Measurements from ENCODE around the gene SLK.

The SLK gene

DNA sequence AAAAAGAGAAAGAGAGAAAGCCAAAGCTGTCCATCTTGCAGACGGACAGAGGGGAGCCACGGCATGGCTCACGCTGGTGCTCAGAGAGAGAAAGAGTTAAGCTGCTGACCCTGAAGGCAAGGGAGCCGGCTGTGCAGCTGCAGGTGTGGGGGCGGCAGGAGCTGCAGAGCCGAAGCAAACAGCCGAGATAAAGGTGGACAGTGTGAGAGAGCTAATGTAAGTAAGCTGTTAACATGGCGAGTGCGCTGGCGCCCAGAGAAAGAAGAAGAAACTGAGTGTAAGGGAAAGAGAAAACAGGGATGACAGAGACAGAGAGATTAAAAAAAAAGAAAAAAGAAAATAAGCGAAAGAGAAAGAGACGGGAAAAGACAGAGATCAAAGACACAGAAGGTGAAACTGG lies 100.6 kb downstream of the SLK start:
- no peak for DNase-seq (ENCODE audit: low read depth)
- in situ Hi-C loops (cut with HindIII; ENCODE audit: low sequenced_read_pairs), result no loop called here
- TF ChIP-seq, protein P1, sequence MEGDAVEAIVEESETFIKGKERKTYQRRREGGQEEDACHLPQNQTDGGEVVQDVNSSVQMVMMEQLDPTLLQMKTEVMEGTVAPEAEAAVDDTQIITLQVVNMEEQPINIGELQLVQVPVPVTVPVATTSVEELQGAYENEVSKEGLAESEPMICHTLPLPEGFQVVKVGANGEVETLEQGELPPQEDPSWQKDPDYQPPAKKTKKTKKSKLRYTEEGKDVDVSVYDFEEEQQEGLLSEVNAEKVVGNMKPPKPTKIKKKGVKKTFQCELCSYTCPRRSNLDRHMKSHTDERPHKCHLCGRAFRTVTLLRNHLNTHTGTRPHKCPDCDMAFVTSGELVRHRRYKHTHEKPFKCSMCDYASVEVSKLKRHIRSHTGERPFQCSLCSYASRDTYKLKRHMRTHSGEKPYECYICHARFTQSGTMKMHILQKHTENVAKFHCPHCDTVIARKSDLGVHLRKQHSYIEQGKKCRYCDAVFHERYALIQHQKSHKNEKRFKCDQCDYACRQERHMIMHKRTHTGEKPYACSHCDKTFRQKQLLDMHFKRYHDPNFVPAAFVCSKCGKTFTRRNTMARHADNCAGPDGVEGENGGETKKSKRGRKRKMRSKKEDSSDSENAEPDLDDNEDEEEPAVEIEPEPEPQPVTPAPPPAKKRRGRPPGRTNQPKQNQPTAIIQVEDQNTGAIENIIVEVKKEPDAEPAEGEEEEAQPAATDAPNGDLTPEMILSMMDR (IDR thresholded peaks at IDR 0.05; ENCODE audit: low read depth, low read length, missing control alignments), result no peak
- no peak overlapping the region for H3K4me3 ChIP-seq (ENCODE audit: low read depth, low read length)

DNA sequence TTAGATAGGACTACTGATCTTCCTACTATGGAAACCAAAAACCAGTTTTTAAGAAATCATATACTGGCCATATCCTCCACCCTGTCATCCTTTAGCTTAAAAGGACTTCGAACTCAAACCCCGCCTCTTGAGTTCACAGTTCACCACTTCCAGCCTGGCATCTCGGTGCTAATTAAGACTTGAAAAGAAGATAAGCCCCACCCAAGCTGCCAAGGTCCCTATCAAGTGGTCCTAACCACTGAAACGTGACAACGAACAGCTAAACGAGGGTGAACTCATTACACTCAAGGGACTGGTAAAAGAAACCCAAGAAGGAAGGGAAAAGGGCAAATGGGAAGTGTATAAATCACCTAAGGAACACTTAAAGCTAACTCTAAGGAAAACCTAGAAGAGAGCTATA lies 102.7 kb downstream of the SLK start:
- H3K4me3 ChIP-seq (ENCODE audit: low read depth, low read length), result no peak overlapping the region
- in situ Hi-C loops (cut with HindIII; ENCODE audit: low sequenced_read_pairs), result no loop called here
- DNase-seq (ENCODE audit: low read depth), result no peak
- TF ChIP-seq, protein P1 (IDR thresholded peaks at IDR 0.05; ENCODE audit: low read depth, low read length, missing control alignments), result no peak

DNA sequence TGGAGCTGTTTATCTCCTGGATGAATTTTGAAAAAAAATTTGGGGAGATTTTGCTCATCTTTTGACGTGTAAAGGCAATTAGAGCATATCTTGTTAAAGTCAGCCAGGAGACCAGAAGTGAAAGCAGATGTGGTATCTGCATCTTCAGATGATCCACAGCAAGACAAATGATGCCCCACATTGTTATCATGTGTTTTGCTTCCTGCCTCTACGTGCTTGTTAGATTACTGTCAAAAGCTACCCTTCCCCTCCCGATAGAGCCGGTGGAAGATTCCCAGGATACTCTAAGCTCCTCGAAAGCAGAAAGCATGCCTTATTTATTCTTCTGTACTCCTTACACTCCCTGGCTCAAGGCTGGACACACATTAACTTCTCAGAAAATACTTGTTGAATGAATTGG lies 105.8 kb downstream of the SLK start:
- DNase-seq (ENCODE audit: low read depth), result no peak
- in situ Hi-C loops (cut with HindIII; ENCODE audit: low sequenced_read_pairs), result no loop called here
- H3K4me3 ChIP-seq (ENCODE audit: low read depth, low read length), result no peak overlapping the region

DNA sequence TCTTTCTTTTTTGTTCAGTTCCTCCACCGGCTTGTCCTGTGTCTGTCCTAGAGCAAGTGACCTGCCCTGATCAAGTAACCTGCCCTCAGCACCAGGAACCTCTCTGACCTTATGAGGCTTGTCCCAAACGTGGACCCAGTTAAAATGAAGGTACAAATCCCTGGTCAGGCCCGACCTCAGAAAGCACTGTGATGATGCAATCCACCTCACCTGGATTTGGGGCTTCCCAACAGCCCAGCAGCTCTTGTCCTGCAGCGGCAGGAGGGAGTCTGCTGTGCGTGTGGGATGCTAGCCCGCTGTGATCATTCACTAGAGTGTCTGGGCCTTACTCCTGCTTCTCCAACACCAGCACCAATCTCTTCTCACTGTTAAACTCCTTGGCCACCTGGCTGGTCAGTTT lies 107.6 kb downstream of the SLK start:
- TF ChIP-seq, protein P1 (IDR thresholded peaks at IDR 0.05; ENCODE audit: low read depth, low read length, missing control alignments), result no peak
- DNase-seq (ENCODE audit: low read depth), result no peak
- H3K4me3 ChIP-seq (ENCODE audit: low read depth, low read length), result no peak overlapping the region
- in situ Hi-C loops (cut with HindIII; ENCODE audit: low sequenced_read_pairs), result no loop called here

More for the DNA sequence above, 105.8 kb downstream of the SLK start:
- TF ChIP-seq, protein P1 (IDR thresholded peaks at IDR 0.05; ENCODE audit: low read depth, low read length, missing control alignments), result no peak

DNA sequence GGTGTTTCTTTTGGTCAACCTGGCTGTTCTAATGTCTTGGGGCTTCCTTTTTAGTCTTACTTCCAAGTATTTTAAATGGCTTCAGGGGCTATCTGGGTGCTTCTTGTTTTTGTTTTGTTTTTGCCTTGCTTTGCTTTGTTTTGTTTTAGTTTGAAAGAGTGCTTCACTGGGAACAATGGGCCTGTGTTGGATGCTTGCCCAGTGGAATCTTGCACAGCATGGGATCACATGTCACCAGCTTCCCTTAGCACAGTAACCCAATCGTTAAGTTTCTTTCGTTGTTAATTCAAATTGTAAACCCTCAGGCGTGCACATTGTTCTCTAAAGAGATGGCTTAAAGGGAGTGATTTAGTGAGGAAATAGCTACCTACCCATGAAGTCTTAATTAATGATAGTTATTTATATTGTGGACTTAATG lies 109.8 kb downstream of the SLK start:
- TF ChIP-seq, protein P1 (IDR thresholded peaks at IDR 0.05; ENCODE audit: low read depth, low read length, missing control alignments), result no peak
- in situ Hi-C loops (cut with HindIII; ENCODE audit: low sequenced_read_pairs), result no loop called here
- H3K4me3 ChIP-seq (ENCODE audit: low read depth, low read length), result no peak overlapping the region
- DNase-seq (ENCODE audit: low read depth), result peak; percentile 68

DNA sequence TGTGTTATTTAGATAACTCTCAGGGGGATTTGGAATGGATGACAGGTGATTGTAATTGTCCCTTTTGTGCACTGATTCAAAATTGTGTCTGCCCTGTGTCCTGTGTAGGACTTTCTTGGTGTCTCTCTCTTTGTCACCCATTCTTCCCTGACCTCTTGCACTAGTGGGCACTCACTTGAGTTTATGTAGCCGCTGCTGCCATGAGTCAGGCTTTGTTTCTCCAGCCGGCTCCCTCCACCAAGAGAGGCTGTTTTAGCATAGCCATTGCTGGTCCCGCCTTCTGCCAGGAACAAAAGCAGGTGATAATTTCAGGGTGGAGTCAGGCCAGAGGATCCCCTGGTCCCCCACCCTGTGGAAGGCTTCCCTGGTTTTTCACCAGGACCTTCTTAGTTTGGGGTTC lies 110.3 kb downstream of the SLK start:
- in situ Hi-C loops (cut with HindIII; ENCODE audit: low sequenced_read_pairs), result no loop called here
- no peak overlapping the region for H3K4me3 ChIP-seq (ENCODE audit: low read depth, low read length)
- DNase-seq (ENCODE audit: low read depth), result no peak
- TF ChIP-seq, protein P1 (IDR thresholded peaks at IDR 0.05; ENCODE audit: low read depth, low read length, missing control alignments), result no peak

DNA sequence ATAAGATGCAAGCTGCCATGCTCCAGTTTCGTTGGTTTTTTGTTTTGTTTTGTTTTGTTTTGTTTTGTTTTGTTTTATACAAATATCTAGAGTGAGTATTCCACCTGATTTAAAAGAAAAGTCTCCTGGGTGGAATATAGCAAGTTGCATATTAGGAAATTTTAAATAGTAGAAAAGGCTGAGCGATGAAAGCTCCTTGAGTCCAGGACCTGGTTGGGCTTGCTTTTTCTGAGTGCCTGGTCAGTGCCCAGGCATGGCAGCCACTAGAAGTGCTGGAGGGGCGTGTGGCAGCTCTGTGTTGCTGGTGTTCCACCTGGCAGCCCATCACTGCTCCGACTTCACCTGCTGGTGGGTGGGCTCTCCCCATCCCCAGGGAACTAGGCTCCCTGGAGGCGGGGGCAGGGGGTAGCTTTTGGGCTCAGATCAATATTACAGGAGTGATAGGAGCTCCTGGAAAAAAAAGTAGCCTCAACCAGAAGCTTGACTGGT lies 110.8 kb downstream of the SLK start:
- no peak overlapping the region for H3K4me3 ChIP-seq (ENCODE audit: low read depth, low read length)
- no peak for DNase-seq (ENCODE audit: low read depth)
- in situ Hi-C loops (cut with HindIII; ENCODE audit: low sequenced_read_pairs), result no loop called here
- TF ChIP-seq, protein P1 (IDR thresholded peaks at IDR 0.05; ENCODE audit: low read depth, low read length, missing control alignments), result no peak
